HG03097 (cell line): Measurements from ENCODE around the gene CTDNEP1.
A peak's percentile ranks its signal among the peaks of the same experiment; 100 is the strongest.
"Not testable (repeated sequence)": the region's sequence is repeated elsewhere in the genome, so short reads cannot be mapped to it uniquely, and the experiment has no call there.

ENCODE experiments used
- ATAC-seq: cut with Tn5 transposase; IDR thresholded peaks from one replicate; pipeline ENCODE4 v1.9.1; 2021; ENCODE audit not compliant: unreplicated experiment, low FRiP score

Gene CTDNEP1

GRCh38 chr17:7249214-7249613 lies 2.3 kb downstream of the CTDNEP1 start:
- ATAC-seq: no peak

GRCh38 chr17:7248796-7249195 lies 2.7 kb downstream of the CTDNEP1 start:
- ATAC-seq: no peak

- ATAC-seq: no peak
Measured at GRCh38 chr17:7246779-7247178, 4.8 kb downstream of the CTDNEP1 start.

DNA sequence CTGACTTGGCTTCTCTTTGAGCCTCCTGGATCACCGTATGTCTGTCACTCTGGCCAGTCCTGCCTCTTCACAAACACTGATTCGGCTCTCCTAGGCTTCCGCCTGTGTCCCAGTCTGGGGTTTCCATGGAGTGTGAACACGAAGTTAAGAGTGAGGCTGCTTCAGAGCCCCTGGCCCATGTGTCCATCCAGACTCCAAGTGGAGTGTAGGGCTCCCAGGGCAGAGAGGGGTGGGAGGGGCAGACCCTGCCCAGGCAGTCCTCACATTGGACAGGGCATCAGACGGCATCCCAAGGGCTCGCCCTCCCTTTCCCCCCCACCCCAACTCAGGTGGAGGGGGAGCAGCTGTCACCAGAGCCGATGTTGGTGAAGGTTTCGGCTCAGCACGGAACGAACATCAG lies 7.7 kb downstream of the CTDNEP1 start:
- ATAC-seq: not testable (repeated sequence)

- no peak for ATAC-seq
Measured at GRCh38 chr17:7243453-7243729, 8.1 kb downstream of the CTDNEP1 start.

DNA sequence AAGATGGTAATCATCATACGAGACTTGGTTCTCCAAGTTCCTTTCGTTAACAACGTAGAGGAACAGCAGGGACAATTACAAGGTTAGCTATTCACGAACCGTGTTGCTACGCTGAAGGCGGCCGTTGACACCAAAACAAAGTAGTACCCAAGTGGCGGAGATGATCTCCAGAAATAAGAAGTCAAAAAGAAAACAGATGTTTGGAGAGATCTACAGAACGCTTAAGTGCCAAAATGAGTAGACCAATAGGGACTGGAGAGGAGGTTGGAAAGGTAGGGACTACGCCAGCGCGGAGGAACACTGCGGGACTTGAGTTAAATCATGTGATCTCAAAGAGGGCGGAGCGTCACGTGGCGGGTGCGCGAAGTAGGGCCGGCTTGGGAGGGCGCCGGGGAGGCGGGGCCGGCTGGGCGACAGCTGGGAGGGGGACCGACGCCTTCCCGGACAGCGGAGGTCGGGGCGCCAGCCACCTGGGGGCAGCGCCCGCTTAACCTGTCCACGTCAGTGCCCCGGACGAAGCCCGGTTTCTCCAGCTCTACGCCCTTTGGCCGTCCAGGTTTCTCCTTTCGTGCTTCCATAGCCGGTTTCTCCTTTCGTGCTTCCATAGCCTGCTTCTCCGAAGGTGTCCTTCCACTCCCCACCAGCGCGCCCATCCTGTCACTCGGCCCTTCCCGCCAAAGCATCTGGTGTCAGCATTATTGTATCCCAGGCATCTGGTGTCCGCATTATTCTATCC lies 8.6 kb downstream of the CTDNEP1 start:
- peak; percentile 43 for ATAC-seq

- peak; percentile 35 for ATAC-seq
Measured at GRCh38 chr17:7241783-7242716, 9.5 kb downstream of the CTDNEP1 start, which contains the start of gene GABARAP. Gene GABARAP, minus strand, starts transcription at chr17:7242449. Its CDS starts 119 bp downstream, at chr17:7242330.

GRCh38 chr17:7241090-7241733 lies 10.3 kb downstream of the CTDNEP1 start:
- no peak for ATAC-seq

DNA sequence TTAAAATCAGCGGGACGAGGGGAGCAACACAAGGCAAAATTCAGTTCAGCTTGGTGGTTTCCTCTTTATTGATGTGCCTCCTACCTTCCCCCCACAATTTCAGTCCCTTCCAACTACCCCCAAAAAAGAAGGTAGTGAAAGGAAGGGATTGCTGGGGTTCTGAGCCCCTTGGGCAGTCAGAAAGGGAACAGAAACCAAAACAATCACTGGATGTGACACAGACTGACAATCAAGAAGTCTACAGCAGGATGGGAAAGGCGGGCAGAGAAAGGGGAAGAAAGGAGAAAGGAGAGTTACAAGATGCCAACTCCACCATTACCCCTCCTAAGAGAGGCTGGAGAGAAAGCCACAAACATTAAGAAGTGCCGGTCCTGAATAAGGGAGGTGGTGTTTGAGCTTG lies 11.2 kb downstream of the CTDNEP1 start:
- ATAC-seq: no peak

- peak; percentile 47 for ATAC-seq
Measured at GRCh38 chr17:7239091-7240027, 12.2 kb downstream of the CTDNEP1 start, which contains the start of gene PHF23. Gene PHF23, minus strand, starts transcription at chr17:7239457. Its CDS starts 178 bp downstream, at chr17:7239279.

GRCh38 chr17:7238420-7239090 lies 13.0 kb downstream of the CTDNEP1 start:
- ATAC-seq: no peak

DNA sequence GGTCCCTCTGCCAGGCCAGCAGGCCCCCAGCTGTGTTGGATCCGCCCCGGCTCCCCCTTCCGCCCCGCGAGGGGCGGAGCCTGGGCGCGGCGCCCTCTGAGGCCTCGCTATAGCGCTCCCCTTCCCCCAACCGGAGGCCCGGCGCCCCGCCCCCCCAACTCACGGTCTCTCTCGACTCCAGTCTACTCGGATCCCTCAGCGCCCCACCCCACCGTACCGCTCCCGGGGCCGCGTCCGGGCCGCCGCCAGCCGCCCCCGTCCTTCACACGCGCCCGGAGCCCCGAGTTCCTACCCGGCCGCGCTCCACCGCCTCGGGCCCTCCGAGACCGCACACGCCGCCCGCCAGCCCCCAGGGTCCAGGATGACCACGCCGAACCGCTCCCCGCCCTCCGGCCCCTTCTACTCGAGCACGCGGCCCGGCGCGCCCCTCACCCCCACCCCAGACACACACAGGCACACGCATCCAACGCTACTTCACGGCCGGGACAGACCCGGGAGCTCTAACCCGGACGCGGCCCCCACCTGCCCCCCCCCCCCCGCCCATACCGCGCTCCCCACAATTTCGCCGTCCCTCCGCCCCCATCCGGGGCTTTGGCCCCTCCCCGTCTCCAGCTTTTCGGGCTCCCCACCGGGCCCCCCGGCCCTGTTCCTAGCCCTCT lies 13.6 kb downstream of the CTDNEP1 start:
- ATAC-seq: no peak

GRCh38 chr17:7237266-7237760 lies 14.2 kb downstream of the CTDNEP1 start:
- ATAC-seq: no peak

DNA sequence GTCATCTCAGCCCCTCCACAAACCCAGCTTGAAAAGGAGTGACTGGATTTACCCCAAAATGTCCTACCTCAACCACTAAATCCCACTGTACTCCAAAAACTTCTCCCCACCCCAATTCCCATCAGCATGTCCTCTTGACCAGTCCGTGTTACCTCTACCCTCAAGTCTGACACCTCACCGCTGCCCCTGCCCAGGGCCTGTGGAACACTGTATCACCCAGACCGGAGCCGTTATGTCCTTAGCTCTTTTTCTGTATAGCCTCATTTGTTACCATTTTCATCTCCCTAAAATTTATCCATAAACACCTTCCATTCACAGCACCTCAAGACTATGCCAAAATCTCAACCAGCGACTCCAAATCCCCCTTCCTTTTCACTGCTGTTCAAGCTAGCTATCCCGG lies 14.7 kb downstream of the CTDNEP1 start:
- ATAC-seq: no peak

DNA sequence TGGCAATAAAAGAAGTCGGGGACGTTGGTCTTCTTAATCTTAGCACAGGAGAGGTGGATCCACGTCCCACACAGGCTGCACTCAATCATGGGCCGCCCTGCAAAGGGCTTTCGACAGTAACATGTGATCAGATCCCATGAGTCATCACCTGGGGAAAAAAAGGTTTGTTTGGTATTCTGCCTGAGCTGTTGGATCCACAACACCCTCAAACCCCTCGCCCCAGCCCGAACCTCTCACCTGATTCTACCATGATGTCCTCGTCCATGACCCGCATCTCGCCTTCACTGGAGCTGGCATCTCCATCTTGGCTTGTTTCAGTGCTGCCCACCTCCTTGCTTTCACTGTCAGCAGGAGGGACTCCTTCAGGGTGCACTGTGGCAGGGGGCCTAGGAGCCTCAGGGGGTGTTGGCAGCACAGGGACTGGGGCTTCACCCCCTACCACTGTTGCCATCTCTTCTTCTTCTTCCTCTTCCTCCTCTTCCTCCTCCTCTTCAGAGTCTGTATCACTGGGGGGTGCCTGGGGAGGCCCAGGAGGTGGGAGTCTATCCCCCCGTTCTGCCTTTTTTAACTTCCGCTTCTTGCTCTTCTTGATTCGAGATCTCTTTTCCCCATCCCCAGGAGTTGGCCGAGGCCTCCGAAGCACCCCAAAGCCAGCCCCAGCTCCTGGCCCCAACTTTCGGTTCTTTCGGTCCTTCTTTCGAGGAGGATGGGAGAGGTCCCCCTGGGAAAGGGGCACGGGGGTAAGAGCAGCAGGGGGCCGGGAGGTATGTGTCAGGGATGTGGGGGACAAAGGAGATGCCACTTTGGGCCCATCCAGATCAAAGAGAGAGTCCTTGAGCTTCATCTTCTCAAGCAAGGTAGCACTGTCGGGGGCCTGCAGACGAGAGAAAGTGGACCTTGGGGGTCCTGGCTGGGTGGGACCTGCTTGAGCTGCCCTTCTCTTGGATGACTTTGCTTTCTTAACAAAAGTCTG lies 15.6 kb downstream of the CTDNEP1 start:
- no peak for ATAC-seq

DNA sequence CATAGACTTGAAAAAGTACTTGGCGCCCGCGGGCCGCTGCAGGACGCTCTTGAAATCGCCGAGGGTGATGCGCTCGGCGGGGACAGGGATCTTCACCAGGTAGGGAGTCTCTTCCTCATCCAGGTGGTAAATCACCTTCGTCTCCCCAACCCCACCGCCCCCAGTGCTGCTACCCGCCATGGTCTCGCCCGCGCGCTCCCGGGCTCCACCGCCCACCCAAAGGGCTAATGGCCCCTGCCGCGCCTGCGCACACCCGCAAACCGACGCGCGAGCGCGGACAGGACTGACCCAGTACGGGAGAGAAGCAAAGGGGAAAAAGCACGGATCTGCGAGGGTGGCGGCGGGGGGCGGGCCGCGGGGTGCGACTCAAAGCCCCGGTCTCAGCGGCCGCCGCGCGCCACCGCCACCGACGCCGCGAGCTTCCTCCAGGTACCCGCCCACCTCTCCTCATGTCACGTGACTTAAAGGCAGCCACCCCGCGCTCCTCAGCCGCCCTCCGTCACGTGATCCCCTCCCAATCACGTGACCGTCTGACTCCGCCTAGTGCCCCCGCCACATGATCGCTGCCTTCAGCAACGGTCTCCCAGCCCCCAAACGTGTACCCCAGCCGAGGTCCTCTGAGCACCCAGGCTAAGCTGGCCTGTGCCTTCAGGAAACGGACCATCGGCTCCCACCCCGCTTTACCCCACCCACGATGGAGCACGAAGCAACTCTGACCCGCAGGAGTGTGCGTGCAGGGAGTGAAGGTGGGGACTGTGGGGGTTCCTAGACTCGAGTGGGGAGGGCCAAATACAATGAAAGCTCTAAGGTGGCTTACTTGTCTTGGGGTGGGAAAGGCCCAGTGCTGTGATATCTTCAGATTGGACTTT lies 17.2 kb downstream of the CTDNEP1 start, which contains the start of gene DVL2:
DVL2 (minus strand) TSS at position 435 of the 869 bp plus-strand sequence; CDS start at position 180, 255 bp downstream.
- peak; percentile 54 for ATAC-seq

GRCh38 chr17:7233701-7234082 lies 17.8 kb downstream of the CTDNEP1 start:
- ATAC-seq: peak; percentile 6
